HG03442 (cell line): ENCODE measurements around the gene MPEG1.

Source experiments
- ATAC-seq: cut with Tn5 transposase; IDR thresholded peaks from one replicate; pipeline ENCODE4 v1.9.1; 2021; ENCODE audit warnings: mild to moderate bottlenecking, moderate library complexity; ENCODE audit not compliant: unreplicated experiment

MPEG1 gene

GRCh38 chr11:59188954-59189353 lies 23.8 kb downstream of the MPEG1 start:
- ATAC-seq = no peak

- ATAC-seq = no peak
These were observed 25.1 kb downstream of the MPEG1 start for GRCh38 chr11:59187587-59187986.

- ATAC-seq = no peak
These were observed 25.7 kb downstream of the MPEG1 start for GRCh38 chr11:59187035-59187434.

DNA sequence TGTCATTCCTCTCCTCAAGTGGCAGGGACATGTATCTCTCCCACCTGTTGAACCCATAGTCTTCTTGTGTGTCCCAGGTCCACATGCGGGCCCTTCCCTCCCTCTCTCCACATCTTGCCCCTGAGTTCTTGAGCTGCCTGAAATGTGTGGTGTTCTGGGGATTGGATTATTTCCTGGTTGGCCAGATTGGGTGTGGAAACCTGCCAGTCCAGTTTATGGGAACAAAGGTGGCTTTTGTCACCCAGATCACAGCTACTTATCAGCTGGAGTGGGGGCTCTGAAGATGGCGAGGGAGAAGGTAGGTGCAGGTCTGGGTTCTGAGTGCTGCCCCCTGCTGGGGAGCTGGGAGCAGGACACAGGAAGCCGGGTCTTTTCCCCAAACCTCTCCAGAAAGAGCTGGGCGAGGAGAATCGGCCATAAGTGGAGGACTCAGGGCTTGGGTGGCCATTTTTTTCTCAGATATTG lies 26.6 kb downstream of the MPEG1 start:
- no peak for ATAC-seq

DNA sequence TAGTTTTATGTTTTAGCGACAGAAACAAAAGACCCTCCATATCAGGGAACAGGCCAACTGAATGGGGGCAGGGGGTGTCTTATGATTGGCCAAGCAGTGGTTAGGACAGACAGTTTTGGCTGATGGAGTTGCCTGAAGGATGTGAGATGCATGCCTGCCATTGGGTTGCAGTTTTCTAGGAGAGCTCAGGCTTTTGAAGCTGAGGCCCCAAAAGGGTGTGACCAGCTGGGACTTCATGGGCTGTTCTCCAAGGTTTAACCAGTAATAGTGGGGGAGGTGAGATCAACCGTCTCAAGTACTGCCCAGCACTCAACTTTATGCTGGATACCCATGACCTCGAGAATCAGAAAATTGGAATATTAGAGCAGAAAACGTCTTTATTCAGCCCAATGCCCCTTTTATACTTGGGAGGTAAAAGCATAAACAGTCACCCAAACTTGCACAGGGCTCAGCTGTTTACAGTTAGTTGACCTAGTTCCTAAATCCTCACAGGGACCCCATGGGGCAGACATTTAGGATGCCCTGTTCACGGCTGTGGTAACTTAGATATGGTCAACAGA lies 27.3 kb downstream of the MPEG1 start:
- no peak for ATAC-seq

DNA sequence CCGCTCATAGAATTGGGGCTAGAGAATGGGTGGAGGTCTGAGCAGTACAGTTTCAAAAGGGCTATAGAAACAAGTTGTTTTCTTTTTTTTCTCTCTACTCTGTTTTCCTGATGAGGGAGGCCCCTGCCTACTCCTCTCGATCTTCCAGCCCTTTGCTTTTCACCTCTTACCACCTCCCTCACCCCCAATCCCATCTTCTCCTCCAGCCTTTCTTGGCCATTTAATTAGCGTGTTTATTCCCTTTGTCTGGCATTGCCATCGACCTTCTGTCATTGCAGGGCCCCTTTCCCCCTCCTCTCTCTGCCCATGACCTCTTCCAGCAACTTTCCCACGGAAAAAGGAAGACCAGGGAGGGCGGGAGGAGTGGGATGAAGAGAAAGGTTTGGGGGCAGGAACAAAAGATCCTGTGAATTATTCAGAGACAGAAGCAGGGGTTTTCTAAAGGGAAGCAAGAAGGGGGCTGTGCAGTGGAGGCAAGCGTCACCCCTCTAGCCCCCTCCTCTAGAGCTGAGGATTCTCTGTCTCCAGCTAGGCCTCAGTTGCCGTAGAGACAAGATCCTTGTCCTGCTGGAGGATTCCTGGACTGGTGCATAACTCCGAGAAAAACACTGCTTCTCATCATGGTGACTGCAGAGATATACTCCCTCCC lies 27.9 kb downstream of the MPEG1 start:
- no peak for ATAC-seq

GRCh38 chr11:59183771-59184170 lies 29.0 kb downstream of the MPEG1 start:
- no peak for ATAC-seq

DNA sequence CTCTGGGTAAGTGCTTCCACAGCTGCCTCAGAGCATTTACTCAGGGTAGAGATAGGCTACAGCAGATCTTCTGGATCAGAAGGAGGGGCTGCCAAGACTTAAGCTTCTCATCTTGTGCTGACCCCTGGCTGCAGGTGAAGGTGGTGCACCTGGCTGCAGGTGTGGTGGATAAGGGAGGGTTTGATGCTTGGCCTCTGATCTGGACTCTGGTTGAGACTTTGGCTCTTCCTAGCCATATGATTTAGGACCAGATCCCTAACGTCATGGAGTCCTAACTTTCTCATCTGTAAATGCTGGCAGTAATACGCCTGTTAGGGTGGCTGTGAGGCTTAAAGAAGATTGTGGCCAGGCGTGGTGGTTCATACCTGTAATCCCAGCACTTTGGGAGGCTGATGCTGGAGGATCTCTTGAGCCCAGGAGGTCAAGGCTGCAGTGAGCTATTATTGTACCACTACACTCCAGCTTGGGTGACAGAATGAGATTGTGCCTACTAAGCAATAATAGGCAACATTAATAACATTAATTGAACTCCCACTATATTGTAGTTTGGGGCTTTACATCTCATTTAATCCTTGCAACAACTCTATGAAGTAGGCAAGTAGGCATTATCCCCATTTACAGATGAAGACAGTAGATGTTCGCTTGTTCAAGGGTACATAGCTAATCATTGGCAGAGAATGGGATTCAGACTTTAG lies 30.1 kb downstream of the MPEG1 start:
- peak; percentile 49 for ATAC-seq

GRCh38 chr11:59181746-59182456 lies 30.8 kb downstream of the MPEG1 start:
- no peak for ATAC-seq

GRCh38 chr11:59180907-59181306 lies 31.8 kb downstream of the MPEG1 start:
- ATAC-seq = no peak

- no peak for ATAC-seq
These were observed 32.5 kb downstream of the MPEG1 start for GRCh38 chr11:59180168-59180776.

- no peak for ATAC-seq
These were observed 33.6 kb downstream of the MPEG1 start for GRCh38 chr11:59179121-59179520.

DNA sequence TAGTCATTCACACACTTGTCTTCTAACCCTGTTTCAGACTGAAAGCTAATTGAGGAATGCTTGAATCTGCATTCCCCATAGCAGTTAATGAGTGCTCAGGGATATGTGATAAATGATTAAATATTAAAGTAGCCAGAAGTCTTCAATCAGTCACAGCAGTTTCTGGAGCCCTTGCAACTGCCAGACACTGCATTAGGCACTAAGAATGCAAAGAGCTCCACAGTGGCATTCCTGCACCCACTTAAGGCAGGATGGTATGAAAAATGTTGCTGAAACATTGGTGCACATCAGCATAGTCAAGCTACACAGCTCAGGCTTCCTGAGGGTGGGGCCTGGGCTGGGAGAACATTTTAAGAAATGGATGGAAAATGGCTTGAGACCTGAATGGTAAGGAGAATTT lies 34.3 kb downstream of the MPEG1 start:
- ATAC-seq = no peak

DNA sequence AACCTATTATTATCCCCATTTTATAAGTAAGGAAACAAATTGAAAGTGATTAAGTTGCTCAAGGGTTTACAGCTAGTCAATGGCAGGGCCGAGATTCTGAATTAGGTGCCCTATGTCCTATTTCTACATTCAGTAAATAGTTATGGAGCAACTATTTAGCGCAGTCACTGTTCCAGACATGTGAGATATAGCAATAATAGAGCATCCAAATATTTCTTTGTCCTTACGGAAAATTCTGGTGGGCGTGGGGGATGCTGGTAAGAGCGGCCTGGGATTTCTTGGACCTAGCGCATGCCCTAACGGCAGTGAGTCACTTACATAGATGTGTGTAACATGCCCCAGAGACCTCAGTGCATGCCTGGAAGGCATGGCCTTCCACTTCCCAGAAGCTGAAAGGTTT lies 36.4 kb downstream of the MPEG1 start:
- no peak for ATAC-seq

DNA sequence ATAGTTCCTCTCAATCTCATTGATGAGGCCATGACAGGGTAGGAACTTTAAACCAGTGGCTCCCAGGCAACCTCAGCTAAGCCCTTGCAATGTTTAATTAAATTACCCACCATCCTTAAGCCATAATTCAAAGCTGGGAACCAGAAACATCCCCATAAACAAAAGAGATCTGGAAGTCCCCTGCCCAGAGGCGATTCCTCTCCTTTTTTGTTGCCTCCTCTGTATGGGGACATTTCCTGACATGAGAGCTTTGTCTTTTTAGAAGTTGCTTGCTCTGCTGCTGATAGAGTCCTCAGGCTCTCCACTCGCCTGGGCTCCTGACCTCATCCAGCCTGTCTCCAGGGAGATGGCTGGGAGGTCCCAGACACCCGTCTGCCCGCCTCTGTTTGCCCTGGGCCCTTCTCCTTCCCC lies 37.6 kb downstream of the MPEG1 start:
- ATAC-seq = no peak

DNA sequence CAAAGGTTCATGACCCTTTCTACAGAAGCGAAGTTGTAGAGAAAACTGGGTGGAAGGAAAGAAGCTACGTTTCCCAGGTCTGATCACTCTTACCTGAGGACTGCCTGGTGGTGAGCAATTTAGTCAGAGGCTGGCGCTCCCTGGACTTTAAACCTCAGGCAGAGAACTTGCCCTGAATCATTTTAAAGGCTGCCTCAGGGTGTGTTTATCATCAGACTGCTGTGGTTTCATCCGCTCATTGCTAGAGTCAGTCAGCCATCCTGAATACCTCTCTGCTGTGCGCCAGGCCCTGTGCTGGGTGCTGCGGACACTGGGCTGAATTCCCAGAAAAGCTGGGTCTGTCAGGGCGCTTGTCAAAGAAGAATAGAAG lies 38.1 kb downstream of the MPEG1 start:
- no peak for ATAC-seq

- no peak for ATAC-seq
These were observed 38.6 kb downstream of the MPEG1 start for GRCh38 chr11:59173964-59174663.

GRCh38 chr11:59173080-59173963 lies 39.4 kb downstream of the MPEG1 start:
- peak; percentile 3 for ATAC-seq

- ATAC-seq = peak; percentile 26
These were observed 40.2 kb downstream of the MPEG1 start for GRCh38 chr11:59172345-59173079.
